Endothelial cell of umbilical vein (primary cell): ENCODE data around the gene SLA2.

Source experiments
- CTCF ChIP-seq, 2 donors: IDR thresholded peaks; 1 replicate in 1 of 2; 2 replicates in 1 of 2; pipeline ENCODE4 v1.5.1; 2011; ENCODE audit warnings: low read length in 2 of 2, mild to moderate bottlenecking in 2 of 2, moderate library complexity in 2 of 2, control low read depth in 1 of 2, inconsistent platforms in 1 of 2, low read depth in 1 of 2; ENCODE audit not compliant: insufficient read depth in 1 of 2; ENCODE audit errors: extremely low read depth in 1 of 2
- JUN ChIP-seq: IDR thresholded peaks from 2 replicates; pipeline ENCODE4 v1.6.1; 2011; ENCODE audit warnings: borderline replicate concordance, low read depth; ENCODE audit not compliant: insufficient read length, insufficient read depth
- MAX ChIP-seq: IDR thresholded peaks from 2 replicates; pipeline ENCODE4 v1.6.1; 2011; ENCODE audit not compliant: insufficient read depth, insufficient read length
- POLR2A ChIP-seq: IDR thresholded peaks from 2 replicates; pipeline ENCODE4 v1.6.1; 2012; ENCODE audit warnings: low read depth, mild to moderate bottlenecking, control low read depth, low read length
- POLR2AphosphoS5 ChIP-seq: IDR thresholded peaks from 2 replicates; pipeline ENCODE4 v1.6.1; 2012; ENCODE audit warnings: low read depth, mild to moderate bottlenecking, control low read depth, low read length, moderate library complexity; ENCODE audit not compliant: insufficient read depth

GRCh38 chr20:36582322-36582721, 63.7 kb downstream of the SLA2 start:
- TF ChIP-seq CTCF (IDR thresholded peaks at IDR 0.05; ENCODE audit: extremely low read depth in 1 of 2, insufficient read depth in 1 of 2, low read depth in 1 of 2, low read length in 2 of 2) (no peak), POLR2A (no peak), MAX (no peak), POLR2AphosphoS5 (no peak), JUN (no peak)
